GM21786 (cell line): ENCODE measurements around the gene TMEM250.

Experiments
- ATAC-seq: cut with Tn5 transposase; IDR thresholded peaks from one replicate; pipeline ENCODE4 v1.9.1; 2021; ENCODE audit not compliant: unreplicated experiment

The TMEM250 gene

GRCh38 chr9:136084063-136084944 lies 34.4 kb downstream of the TMEM250 start:
- ATAC-seq = no peak

DNA sequence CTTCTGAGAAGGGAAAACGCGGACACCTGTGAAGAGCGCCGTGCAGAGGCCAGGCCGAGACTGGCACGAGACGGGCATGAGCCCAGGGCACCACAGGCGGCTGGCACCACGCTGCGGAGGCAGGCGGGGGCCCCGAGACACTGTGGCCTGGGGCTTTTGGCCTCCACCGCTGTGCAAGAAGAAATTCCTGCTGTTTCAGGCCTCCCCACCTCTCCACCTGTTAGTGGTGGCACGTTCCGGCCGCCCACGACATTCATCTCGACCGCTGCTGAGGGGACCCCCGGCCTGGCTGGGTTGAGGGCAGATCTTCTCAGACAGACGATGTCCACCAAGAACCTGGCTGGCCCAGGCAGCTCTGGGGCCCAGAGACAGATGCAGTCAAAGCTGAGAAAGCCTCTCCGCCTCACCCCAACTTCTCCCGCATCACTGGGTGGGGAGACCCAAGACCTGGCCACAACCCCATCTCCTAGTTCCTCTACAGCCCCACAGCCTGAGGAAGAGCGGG lies 35.1 kb downstream of the TMEM250 start:
- no peak for ATAC-seq

GRCh38 chr9:136082496-136083361 lies 35.9 kb downstream of the TMEM250 start:
- ATAC-seq = no peak

GRCh38 chr9:136081826-136082495 lies 36.7 kb downstream of the TMEM250 start:
- no peak for ATAC-seq

- ATAC-seq = no peak
These were observed 37.4 kb downstream of the TMEM250 start for GRCh38 chr9:136081113-136081825.

- ATAC-seq = no peak
These were observed 38.0 kb downstream of the TMEM250 start for GRCh38 chr9:136080716-136081112.

DNA sequence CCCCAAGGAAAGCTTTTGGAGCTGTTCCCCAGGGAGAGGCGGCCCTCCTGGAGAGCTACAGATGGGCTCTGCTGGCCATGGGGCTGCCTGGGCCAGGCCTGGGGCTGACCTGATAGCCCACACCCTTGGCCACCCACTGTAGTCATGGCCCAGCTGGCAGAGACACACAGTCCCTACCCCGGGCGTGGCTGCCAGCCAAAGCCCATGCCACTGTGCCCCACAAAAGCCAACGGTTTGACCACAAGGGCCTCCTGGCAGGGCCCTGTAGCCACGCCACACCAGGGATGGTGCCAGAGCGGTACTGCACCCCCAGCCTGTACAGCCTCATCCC lies 38.8 kb downstream of the TMEM250 start:
- no peak for ATAC-seq

DNA sequence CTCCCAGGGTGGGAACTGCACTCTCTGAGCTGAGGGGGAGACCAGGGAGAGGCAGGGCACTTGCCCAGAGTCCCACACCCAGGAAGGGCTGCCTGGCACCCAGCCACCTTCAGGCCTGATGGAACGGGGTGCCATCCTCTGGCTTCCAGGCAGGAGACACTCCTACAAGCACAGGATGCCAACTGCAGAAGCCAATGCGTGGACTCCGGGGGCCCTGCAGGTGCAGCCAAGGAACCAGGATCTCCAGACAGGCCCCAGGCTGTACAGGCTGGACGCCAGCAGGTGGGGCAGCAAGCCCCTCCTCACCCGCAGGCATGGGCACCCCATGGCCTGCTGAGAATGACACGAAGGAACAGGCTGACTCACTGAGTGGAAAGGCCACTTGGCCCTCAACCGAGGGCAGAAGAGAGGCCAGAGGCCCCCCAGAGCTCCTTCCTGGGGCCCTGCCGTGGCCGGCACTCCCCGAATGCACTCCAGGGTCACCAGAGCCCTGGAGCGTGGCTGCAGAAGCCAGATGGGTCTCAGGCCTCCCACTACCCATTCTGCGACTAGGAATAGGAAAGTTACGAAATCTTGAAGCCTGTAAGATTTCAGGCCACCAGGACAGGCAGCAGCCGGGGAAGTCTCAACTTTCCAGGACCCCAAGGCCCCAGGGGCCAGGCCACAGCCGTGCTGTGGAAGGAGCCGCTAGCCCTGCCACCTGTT lies 39.3 kb downstream of the TMEM250 start:
- ATAC-seq = no peak

GRCh38 chr9:136078498-136079011 lies 40.1 kb downstream of the TMEM250 start:
- no peak for ATAC-seq

- ATAC-seq = no peak
These were observed 40.7 kb downstream of the TMEM250 start for GRCh38 chr9:136078024-136078423.

- ATAC-seq = no peak
These were observed 41.2 kb downstream of the TMEM250 start for GRCh38 chr9:136077491-136077890.

DNA sequence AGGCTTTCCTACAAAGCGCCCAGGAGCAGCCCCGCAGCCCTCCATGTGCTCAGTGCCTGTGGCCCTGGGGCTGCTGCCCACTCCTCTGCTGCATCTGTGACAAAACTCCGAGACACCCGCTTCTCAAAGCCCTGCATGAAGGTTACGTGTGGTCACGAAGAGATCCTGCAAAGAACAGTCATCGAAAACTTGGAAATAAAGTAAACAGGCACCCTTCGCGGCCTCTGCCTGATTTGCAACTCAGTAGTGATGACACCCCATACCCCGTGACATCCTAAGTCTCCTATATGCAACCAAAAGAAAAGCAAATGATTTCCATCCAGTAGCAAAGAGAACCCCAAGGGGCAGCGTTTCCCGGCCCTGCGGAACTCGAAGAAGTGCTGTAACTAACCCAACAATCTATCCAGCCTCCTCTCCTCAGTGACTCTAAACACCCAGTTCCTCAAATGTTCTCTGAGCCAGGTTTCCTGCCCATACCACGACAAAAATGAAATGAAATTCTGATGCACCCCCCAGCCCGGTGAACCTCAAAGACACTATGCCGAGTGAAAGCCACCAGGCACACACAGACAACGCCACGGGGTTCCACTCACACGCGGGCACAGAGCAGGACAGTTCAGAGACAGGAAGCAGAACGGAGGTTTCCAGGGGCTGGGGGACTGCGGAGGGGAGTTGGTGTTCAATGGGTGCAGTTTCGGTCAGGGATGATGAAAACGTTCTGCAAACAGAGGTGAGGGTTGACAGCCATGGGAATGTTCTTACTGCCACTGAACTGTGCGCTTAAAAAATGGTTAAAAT lies 42.6 kb downstream of the TMEM250 start:
- no peak for ATAC-seq

DNA sequence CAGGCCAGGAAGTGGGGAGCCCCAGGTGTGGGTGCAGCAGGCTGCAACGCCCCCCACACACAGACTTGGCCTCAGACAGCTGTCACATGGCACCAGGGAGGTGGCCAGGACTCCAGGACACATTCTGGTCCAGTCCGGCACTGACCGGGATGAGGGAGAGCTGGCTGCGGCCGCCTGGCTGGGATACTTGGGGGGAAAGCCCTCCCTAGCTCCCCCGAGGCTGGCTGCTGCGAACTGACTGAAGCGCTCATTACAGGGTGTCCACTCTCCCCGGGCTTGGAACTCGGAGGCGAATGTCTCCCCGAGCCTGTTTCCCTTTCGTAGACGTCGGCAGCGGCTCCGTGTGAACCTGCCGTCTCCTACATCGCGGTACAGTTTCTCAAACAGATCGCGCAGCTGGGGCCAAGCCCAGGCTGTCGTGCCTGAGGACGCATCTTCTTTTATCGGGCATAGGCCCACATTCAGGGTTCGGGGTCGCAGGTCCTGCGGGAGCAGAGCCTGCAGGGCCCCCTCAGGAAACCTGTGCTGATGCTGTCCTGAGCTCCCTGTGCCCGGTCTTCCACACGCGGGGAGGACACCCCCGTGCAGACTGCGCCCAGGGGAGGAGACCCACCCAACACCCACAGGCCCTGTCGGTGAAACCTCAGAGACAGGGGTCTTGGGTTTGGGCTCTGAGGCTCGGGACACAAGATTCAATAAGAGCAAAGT lies 43.4 kb downstream of the TMEM250 start:
- ATAC-seq = no peak

GRCh38 chr9:136074706-136075105 lies 44.0 kb downstream of the TMEM250 start:
- ATAC-seq = no peak
